DOHH2 (cell line): Measurements from ENCODE around the gene HIVEP3.

Source experiments
- H3F3A ChIP-seq: fragments of 200-600 bp; sonication (generic), shearing (Covaris generic); 2 replicates; pipeline ENCODE4 v1.6.0; 2016; ENCODE audit warnings: antibody characterized with exemption, mild to moderate bottlenecking; ENCODE audit not compliant: control insufficient read depth, insufficient read depth
- H3K27ac ChIP-seq: fragments of 200-600 bp; sonication (generic); 2 replicates; pipeline ENCODE4 v1.5.1; 2014; ENCODE audit warnings: low read depth, mild to moderate bottlenecking, low read length, moderate library complexity
- H3K27me3 ChIP-seq: fragments of 200-600 bp; sonication (generic); 2 replicates; pipeline ENCODE4 v1.6.1; 2014; ENCODE audit warnings: mild to moderate bottlenecking, low read length, mixed read lengths; ENCODE audit not compliant: control insufficient read depth
- H3K36me3 ChIP-seq: fragments of 200-600 bp; sonication (generic); 2 replicates; pipeline ENCODE4 v1.6.1; 2014; ENCODE audit warnings: mild to moderate bottlenecking, low read length, moderate library complexity, mixed read lengths; ENCODE audit not compliant: control insufficient read depth
- H3K4me1 ChIP-seq: fragments of 200-600 bp; sonication (generic); 2 replicates; pipeline ENCODE4 v1.6.1; 2014; ENCODE audit warnings: mild to moderate bottlenecking, low read length, mixed read lengths; ENCODE audit not compliant: control insufficient read depth
- H3K4me2 ChIP-seq: fragments of 200-600 bp; sonication (generic); 2 replicates; pipeline ENCODE4 v1.6.0; 2014; ENCODE audit warnings: mild to moderate bottlenecking, low read length, moderate library complexity
- H3K4me3 ChIP-seq: fragments of 200-600 bp; sonication (generic); 2 replicates; pipeline ENCODE4 v1.5.1; 2014; ENCODE audit warnings: mild to moderate bottlenecking, low read length, mixed read lengths
- H3K79me2 ChIP-seq: fragments of 200-600 bp; sonication (generic); 2 replicates; pipeline ENCODE4 v1.6.1; 2014; ENCODE audit warnings: mild to moderate bottlenecking, low read length, mixed read lengths; ENCODE audit not compliant: control insufficient read depth
- H3K9me2 ChIP-seq: fragments of 200-600 bp; sonication (generic); replicated peaks from 2 replicates; pipeline ENCODE4 v1.6.1; 2014; ENCODE audit warnings: mild to moderate bottlenecking, low read length, mixed read lengths; ENCODE audit not compliant: control insufficient read depth
- H3K9me3 ChIP-seq: fragments of 200-600 bp; sonication (generic); 2 replicates; pipeline ENCODE4 v1.6.1; 2014; ENCODE audit warnings: antibody characterized with exemption, low read length, mixed read lengths; ENCODE audit not compliant: control insufficient read depth, insufficient read depth
- H4K20me1 ChIP-seq: fragments of 200-600 bp; sonication (generic); 2 replicates; pipeline ENCODE4 v1.6.0; 2014; ENCODE audit warnings: low read depth, mild to moderate bottlenecking, antibody characterized with exemption, low read length, moderate library complexity; ENCODE audit not compliant: control insufficient read depth, insufficient read depth
- CTCF ChIP-seq: fragments of 200-600 bp; sonication (generic); IDR thresholded peaks from one replicate; pipeline ENCODE4 v1.5.1; 2014; ENCODE audit warnings: antibody characterized with exemption, mild to moderate bottlenecking, low read depth, low read length; ENCODE audit not compliant: poor library complexity, severe bottlenecking
- EZH2phosphoT487 ChIP-seq: fragments of 200-600 bp; sonication (generic); IDR thresholded peaks from 2 replicates; pipeline ENCODE4 v1.6.1; 2017; ENCODE audit warnings: borderline replicate concordance, mild to moderate bottlenecking, antibody characterized with exemption, low read length, moderate library complexity, mixed read lengths

Gene HIVEP3

GRCh38 chr1:41484402-41485241, 434.1 kb downstream of the HIVEP3 start, which contains the start of gene EDN2:
Gene EDN2 (minus strand): TSS chr1:41484683. CDS start chr1:41484601, 82 bp downstream.
- no peaks in the 10 kb centered on the region for H4K20me1 ChIP-seq
- no peak within 1 kb of the TSS for H3K27ac ChIP-seq
- H3K79me2 ChIP-seq, result no peaks in the 10 kb centered on the region
- no peak within 1 kb of the TSS for H3K4me2 ChIP-seq
- H3K9me3 ChIP-seq, result no peaks in the 10 kb centered on the region
- TF ChIP-seq CTCF (no peak), EZH2phosphoT487 (no peak)
- H3K36me3 ChIP-seq, result no peaks in the 10 kb centered on the region
- H3K9me2 ChIP-seq, result no peaks in the 10 kb centered on the region
- H3F3A ChIP-seq, result no peaks in the 10 kb centered on the region
- peaks cover 33% of the 10 kb centered on the region for H3K27me3 ChIP-seq
- H3K4me3 ChIP-seq, result no peak within 1 kb of the TSS
- 0 out of 2 replicates have a peak, but pooled peaks cover 3% of the 10 kb centered on the region for H3K4me1 ChIP-seq

GRCh38 chr1:41483960-41484401, 434.7 kb downstream of the HIVEP3 start:
- Histone ChIP-seq H3K27me3 (peaks cover 30% of the 10 kb centered on the region), H4K20me1 (no peaks in the 10 kb centered on the region), H3K4me1 (0 out of 2 replicates have a peak, but pooled peaks cover 3% of the 10 kb centered on the region), H3F3A (no peaks in the 10 kb centered on the region), H3K27ac (no peak overlapping the region), H3K4me2 (no peak overlapping the region), H3K36me3 (no peaks in the 10 kb centered on the region), H3K9me3 (no peaks in the 10 kb centered on the region), H3K79me2 (no peaks in the 10 kb centered on the region), H3K4me3 (no peak overlapping the region), H3K9me2 (no peaks in the 10 kb centered on the region)
- TF ChIP-seq EZH2phosphoT487, result no peak
- no peak for TF ChIP-seq CTCF

- no peak for TF ChIP-seq CTCF
- Histone ChIP-seq H3K27me3 (peaks cover 25% of the 10 kb centered on the region), H3K9me2 (no peaks in the 10 kb centered on the region), H3K9me3 (no peaks in the 10 kb centered on the region), H3F3A (no peaks in the 10 kb centered on the region), H3K4me2 (no peak overlapping the region), H3K4me1 (0 out of 2 replicates have a peak, but pooled peaks cover 3% of the 10 kb centered on the region), H3K79me2 (no peaks in the 10 kb centered on the region), H3K27ac (no peak overlapping the region), H3K36me3 (no peaks in the 10 kb centered on the region), H3K4me3 (no peak overlapping the region), H4K20me1 (no peaks in the 10 kb centered on the region)
Observed at GRCh38 chr1:41483001-41483850, 435.5 kb downstream of the HIVEP3 start.
